HG02970 (cell line): ENCODE results near the gene NAALADL2.

Experiments used
- ATAC-seq: cut with Tn5 transposase; IDR thresholded peaks from one replicate; pipeline ENCODE4 v1.9.1; 2021; ENCODE audit warnings: mild to moderate bottlenecking, moderate library complexity, moderate number of reproducible peaks; ENCODE audit not compliant: unreplicated experiment, low FRiP score

NAALADL2 gene

DNA sequence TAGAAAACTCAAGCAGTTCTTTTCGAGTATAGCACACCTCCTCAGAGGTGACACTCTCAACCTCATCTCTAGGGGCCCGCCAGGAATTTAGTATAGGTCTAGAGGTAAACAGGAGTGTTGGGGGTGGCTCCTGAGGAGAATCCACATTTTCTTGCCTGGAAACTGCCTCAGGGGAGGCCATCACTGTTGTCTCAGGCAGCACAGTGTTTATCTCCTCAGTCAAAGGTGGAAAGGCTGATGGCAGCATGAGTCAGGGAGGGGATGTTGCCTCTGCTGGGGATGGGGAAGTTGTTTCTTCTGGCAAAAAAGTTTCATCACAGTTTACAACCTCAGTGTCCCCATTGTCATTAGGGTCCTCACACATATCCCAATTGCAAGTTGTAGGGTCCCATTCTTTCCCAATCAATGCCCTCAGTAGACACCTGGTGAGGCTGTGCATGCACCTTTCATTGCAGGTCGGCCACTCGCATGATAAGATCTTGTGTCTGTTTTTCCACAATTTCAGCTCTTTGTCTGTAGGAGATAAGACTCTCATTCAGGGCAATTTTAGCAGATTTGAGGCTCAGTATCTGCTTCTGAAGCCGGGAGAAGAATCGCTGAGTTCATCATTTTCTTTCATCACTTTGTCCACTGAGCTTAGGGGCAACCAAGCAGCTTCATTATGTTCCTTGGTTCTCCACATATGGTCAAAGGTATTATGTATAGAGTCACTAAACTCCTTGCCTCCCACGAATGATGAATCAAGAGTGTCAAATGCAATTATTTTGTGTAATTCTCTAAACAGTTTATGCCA lies 25.8 kb downstream of the NAALADL2 start:
- ATAC-seq, result no peak

- ATAC-seq, result no peak
Measured at GRCh38 chr3:174891524-174892203, 32.5 kb downstream of the NAALADL2 start.

DNA sequence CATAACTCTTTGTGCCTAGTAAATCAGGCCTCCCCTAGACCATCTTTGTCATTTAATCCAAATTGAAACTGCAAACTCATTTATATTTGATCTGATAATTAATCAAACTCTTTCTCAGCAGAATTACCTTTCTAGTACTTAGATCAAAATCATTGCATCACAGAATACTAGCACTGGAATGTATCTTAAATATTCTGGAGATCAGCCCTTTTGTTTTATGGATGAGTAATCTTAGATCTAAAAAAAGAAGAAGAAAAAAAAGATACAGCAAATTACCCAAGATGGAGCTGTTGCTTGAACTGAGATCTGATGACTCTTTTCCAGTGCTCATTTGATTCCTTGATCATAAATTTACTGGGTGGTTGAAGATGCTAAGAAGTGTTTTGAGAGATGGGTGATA lies 47.9 kb downstream of the NAALADL2 start:
- ATAC-seq, result no peak

DNA sequence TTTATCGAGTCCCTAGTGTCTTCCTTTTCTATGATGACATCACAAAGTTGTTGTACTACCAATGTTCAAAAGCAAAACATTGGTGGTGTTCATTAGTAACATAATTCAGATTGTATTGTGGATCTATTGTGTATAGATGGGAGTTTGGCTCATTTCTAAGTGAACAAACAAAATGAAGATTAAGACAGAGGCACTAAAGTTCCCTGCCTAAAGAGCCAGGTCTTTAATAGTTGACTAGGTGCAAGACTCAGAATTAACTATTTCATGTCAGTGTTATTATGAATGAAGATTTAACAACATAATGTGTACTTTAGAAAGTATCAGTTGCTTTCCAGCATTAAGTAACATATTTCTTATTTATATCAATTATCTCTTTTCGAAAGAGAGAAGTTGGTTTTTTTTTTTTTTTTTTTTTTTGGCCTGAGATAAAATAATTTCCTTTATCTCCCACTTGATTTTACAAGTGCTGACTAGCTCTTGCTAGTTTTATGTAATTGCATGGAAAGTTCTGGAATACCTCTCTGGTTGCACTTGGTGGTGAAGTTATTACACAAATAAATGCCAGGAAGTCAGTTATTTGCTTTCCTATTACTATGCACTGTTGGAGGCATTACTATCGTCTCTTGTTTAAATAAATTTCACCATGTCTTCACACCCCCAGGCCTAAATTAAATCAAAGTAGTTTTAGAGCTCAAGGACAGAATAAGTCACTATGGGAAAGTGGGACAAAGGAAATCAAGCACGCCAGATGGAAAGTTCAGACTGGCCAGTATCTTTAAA lies 48.7 kb downstream of the NAALADL2 start:
- no peak for ATAC-seq

DNA sequence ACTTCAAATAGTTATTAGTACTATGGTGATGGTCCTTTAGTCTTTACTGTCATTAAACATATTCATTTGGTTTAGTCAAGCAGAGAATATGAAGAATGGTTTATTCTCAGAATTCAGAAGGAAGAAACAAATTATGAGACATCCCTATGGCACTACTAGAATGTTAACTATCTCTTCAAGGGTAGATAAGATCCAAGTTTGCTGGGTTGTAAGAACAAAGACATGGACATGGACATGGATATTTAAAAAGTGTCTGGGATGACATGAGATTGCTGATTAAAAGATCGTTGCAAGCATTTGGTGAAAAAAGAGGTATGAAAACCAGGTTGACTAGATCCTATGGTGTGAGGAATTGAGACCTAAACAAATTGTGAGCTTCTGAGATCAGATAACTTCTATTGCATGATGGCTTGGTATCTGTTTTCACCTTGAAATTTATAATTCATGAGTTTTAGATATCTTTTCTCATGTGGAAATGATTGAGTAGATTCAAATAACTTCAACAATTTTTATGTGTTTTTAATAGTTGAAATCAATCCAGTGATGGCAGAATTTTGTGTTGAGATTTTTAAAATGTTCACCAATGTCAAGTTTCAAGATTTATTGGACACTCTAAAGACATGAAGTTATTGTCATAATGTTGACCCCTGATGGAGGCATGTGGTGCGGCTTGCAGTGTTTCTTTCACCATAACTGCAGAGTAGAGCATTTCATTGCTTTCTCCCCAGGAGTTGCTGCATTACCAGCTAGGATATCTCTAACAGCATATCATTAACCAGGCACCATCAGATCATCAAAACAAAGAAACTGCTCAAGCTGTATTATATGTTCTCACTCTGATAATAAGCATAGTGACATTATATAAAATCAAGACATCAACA lies 72.6 kb downstream of the NAALADL2 start:
- no peak for ATAC-seq

- ATAC-seq, result no peak
Measured at GRCh38 chr3:174936590-174936989, 77.5 kb downstream of the NAALADL2 start.

GRCh38 chr3:174937478-174937877 lies 78.3 kb downstream of the NAALADL2 start:
- no peak for ATAC-seq

- no peak for ATAC-seq
Measured at GRCh38 chr3:174938102-174938501, 79.0 kb downstream of the NAALADL2 start.

DNA sequence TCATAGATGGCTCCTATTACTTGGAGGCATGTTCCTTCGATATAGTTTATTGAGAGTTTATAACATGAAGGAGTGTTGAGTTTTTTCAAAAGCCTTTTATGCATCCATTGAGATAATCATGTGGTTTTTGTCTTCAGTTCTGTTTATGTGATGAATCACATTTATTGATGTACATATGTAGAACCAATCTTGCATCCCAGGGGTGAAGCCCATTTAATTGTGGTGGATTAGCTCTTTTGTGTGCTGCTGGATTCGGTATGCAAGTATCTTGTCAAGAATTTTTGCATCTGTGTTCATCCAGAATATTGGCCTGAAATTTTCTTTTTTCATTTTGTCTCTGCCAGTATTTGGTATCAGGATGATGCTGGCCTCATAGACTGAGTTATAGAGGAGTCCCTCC lies 81.0 kb downstream of the NAALADL2 start:
- no peak for ATAC-seq

DNA sequence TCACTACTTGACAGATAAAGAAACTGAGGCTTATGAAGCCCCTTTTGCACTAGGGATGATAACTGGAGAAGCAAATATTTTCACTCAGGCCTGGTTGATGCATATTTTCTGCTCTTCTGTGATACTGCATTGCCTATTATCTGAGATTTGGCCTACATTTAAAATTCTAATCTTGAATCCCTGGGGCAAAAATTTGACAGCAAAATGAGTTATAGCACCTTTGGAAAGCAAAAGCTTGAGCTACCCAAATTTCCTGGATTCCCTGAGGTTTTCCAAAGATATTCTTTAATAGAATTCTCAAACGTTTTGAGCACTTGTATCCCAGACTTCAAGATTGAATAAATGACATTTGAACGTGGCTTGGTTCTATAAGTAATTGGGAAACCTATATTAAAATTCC lies 86.1 kb downstream of the NAALADL2 start:
- ATAC-seq, result no peak

DNA sequence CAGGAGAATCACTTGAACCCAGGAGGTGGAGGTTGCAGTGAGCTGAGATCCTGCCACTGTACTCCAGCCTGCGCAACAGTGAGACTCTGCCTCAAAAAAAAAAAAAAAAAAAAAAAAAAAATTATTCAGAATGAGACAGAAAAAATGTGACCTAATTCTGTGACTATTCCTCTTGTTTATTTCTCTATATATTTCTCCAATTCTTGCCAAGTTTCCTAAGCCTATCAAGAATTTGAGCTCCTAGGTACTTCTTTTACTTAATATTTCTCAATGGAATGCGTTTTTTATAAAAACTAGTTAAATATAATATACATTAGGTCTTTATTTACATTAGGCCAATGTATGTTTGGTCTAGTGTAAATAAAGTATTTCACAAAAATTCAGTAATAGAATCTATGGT lies 86.8 kb downstream of the NAALADL2 start:
- no peak for ATAC-seq

- ATAC-seq, result no peak
Measured at GRCh38 chr3:174949523-174949922, 90.4 kb downstream of the NAALADL2 start.

DNA sequence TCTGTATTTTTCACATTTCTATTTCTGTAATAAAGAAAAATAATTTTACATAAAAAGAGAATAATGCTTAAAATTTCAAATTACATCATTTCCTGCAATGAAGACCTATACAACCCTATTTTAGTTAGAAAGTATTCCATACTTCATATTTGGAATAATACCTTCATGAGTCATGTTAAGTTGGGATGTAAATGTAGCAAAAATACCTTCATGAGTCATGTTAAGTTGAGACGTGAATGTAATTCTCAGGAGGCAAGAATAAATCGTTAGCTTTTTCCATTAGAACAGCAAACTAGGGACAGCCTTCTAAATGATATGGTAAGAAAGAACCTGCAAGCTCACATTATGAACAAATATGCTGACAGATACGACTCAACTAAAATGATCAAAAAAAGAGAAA lies 91.9 kb downstream of the NAALADL2 start:
- no peak for ATAC-seq

DNA sequence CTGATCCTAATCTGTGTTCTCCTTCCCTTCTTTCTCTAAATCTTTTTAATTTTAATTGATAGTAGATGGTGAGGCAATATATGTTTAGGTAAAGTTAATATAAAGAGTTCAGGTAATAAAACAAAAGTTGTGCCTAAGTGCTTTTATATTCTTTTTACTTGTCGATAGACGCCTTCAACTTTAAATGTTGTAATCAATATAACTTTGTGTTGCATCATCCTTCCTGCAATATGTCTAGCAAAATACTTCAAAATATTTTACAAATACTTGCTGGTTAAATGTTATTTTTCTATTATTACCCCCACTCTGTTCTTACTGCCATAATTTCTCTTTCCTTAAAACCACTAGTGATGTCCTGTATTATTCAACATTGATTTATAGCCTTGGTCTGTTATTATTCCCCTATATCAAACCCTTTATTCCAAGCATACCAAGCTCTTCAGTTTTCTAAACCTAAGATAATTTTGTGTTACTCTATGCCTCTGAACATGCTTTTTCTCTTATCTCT lies 92.4 kb downstream of the NAALADL2 start:
- ATAC-seq, result no peak

GRCh38 chr3:174953068-174953467 lies 93.9 kb downstream of the NAALADL2 start:
- ATAC-seq, result no peak

DNA sequence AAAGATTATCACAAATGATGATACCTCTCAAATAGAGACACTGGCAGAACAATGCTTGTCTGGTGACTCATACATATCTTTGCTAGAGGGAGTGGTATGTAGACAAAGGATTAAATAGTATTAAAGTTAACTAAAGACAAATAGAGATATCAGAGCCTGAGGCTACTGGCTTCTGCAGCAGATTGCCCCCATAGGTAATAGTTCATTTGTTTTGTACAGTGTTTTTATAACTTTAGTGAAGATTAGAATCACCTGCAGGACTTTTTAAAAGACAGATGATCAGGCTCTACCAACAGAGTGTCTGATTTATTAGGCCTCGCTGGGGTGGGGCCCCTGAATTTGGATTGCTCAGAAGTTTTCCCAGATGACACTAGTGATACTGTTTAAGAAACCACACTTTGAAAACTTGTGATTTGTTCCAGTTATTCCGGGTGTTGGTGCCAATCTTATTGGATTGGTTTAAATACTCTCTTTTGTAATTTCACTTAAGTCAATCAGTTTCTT lies 96.4 kb downstream of the NAALADL2 start:
- ATAC-seq, result no peak

GRCh38 chr3:174957081-174957480 lies 97.9 kb downstream of the NAALADL2 start:
- ATAC-seq, result no peak

GRCh38 chr3:174957551-174958001 lies 98.4 kb downstream of the NAALADL2 start:
- ATAC-seq, result no peak

DNA sequence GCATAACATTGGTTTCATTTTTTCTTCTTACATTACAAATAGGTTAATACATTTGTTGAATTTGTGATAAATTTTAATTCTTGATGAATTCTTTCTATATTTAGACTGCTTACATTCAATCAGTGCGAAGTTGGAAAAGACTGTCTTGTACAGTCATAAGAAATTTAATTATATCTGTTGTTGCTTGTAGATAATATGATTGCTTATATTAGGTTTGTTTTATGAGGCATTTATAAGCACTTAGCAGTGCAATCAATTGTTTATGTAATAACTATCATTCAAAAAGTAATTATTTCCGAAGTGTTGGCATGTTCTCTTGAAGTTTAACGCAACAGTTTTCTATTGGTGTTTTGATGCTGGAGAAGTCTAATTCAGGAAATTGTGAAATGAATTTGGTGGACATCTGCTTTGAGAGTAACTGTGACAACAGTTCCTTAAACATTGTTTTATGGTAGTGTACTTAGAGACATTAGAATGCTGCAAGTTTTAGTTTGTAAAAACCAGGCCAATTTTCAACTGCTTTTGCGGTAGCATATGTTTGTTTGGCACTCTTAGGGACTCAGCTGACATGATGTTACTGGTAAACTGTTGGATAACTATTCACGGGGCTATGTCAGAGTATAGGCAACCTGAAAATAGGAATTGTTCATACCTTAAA lies 99.7 kb downstream of the NAALADL2 start:
- ATAC-seq, result no peak
